Measurements from ENCODE around the gene CDAN1.

CDAN1 gene

DNA sequence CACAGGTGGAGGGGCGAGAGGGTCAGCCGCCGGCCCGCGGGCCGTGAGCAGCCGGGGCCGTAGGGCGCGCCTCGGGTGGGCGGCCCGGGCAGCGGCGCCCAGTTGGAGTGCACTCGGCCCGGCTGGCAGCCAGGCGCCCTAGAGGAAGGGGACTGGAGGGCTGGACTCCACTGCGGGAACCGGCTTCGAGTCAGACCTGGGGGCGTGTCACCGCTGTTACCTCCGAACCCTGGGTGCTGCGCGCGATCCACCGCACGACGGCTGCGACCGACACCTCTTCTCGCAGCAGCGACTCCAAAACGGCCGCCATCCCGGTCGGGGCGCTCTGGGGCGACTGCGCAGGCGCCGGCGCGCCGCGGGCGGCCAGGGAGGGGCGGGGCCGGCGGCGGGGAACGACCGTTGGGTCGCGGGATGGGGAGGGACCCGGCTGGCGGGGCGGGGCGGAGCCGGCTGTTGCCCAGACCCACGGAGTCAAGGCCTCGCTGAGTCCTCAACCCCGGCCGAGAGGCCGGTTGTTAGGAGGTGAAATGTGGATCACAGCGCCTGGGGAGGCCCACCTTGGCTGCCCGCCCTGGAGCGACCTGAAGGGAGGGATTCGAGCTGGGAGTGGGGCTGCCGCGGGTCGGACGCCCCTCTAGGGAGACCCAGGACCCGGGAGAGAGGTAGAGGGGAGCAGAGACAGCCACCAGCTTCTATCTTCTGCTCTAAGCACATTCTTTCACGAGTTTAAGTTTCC, at the start of gene CDAN1:
Gene CDAN1 (minus strand): TSS at position 336 of the 736 bp plus-strand sequence. CDS start 26 bp downstream, at position 310.
- Histone ChIP-seq H3K27ac (ENCODE audit: low read depth, low read length) (peak within 1 kb of the TSS; percentile 59), H3K4me2 (ENCODE audit: low read depth, low read length, poor library complexity, severe bottlenecking) (peak within 1 kb of the TSS; percentile 84), H3K79me2 (ENCODE audit: insufficient read depth, low read length) (no peaks in the 10 kb centered on the region; the same call in 1 of the 2 replicates), H4K20me1 (ENCODE audit: low read depth, low read length) (no peaks in the 10 kb centered on the region), H3K9ac (ENCODE audit: low read length) (peak within 1 kb of the TSS; percentile 85), H3K9me3 (ENCODE audit: insufficient read depth, low read length) (no peaks in the 10 kb centered on the region), H3K4me3 (ENCODE audit: insufficient read depth, low read length, poor library complexity, severe bottlenecking) (peak within 1 kb of the TSS; percentile 86), H3K36me3 (ENCODE audit: low read length) (no peaks in the 10 kb centered on the region), H2AFZ (ENCODE audit: low read depth, low read length, severe bottlenecking) (peak within 1 kb of the TSS; percentile 94), H3K9me2 (replicated peaks; ENCODE audit: insufficient read depth, low read length) (no peaks in the 10 kb centered on the region), H3K27me3 (ENCODE audit: low read length) (no peaks in the 10 kb centered on the region), H3F3A (ENCODE audit: insufficient read depth) (peaks cover 6% of the 10 kb centered on the region)
- TF ChIP-seq CTCF (IDR thresholded peaks at IDR 0.05; ENCODE audit: insufficient read depth, low read length, poor library complexity, severe bottlenecking) (no peak), EZH2phosphoT487 (conservative IDR thresholded peaks at IDR 0.05; ENCODE audit: low read length) (no peak)

- no peaks in the 10 kb centered on the region for H3K27me3 ChIP-seq (ENCODE audit: low read length)
- no peaks in the 10 kb centered on the region for H3K79me2 ChIP-seq (ENCODE audit: insufficient read depth, low read length)
- no peaks in the 10 kb centered on the region for H3K36me3 ChIP-seq (ENCODE audit: low read length)
- no peak overlapping the region for H3K4me3 ChIP-seq (ENCODE audit: insufficient read depth, low read length, poor library complexity, severe bottlenecking)
- no peak overlapping the region for H3K4me2 ChIP-seq (ENCODE audit: low read depth, low read length, poor library complexity, severe bottlenecking)
- no peak overlapping the region for H2AFZ ChIP-seq (ENCODE audit: low read depth, low read length, severe bottlenecking)
- no peaks in the 10 kb centered on the region for H3F3A ChIP-seq (ENCODE audit: insufficient read depth)
- H3K27ac ChIP-seq (ENCODE audit: low read depth, low read length): no peak overlapping the region
- H3K9ac ChIP-seq (ENCODE audit: low read length): no peak overlapping the region
- no peaks in the 10 kb centered on the region for H3K9me3 ChIP-seq (ENCODE audit: insufficient read depth, low read length)
- no peaks in the 10 kb centered on the region for H4K20me1 ChIP-seq (ENCODE audit: low read depth, low read length)
- TF ChIP-seq EZH2phosphoT487 (conservative IDR thresholded peaks at IDR 0.05; ENCODE audit: low read length) (no peak), CTCF (IDR thresholded peaks at IDR 0.05; ENCODE audit: insufficient read depth, low read length, poor library complexity, severe bottlenecking) (no peak)
- no peaks in the 10 kb centered on the region for H3K9me2 ChIP-seq (replicated peaks; ENCODE audit: insufficient read depth, low read length)
Observed at GRCh38 chr15:42785569-42785968, 48.6 kb upstream of the CDAN1 start.

DNA sequence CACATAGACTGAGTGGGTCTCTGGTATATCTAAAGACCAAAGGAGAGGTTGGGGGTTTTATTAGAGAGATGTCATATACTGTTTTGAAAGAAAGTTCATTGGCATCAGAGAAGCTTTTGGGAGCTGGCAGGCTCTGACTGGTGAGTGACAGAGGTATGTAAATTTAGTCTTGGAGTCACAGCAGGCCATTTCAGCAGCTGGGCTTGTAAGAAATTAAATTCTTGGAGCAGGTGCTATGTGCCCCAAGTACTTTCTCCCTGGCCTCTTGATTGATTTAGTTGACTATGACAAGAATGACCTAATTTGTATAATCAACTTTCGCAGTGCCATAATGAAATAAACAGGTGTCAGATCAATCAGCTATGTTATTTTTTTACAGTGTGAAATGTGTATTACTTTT, 47.8 kb upstream of the CDAN1 start:
- H3K36me3 ChIP-seq (ENCODE audit: low read length): no peaks in the 10 kb centered on the region
- no peak overlapping the region for H3K9ac ChIP-seq (ENCODE audit: low read length)
- H3K9me3 ChIP-seq (ENCODE audit: insufficient read depth, low read length): no peaks in the 10 kb centered on the region
- no peak overlapping the region for H3K4me2 ChIP-seq (ENCODE audit: low read depth, low read length, poor library complexity, severe bottlenecking)
- no peak overlapping the region for H2AFZ ChIP-seq (ENCODE audit: low read depth, low read length, severe bottlenecking)
- TF ChIP-seq CTCF (IDR thresholded peaks at IDR 0.05; ENCODE audit: insufficient read depth, low read length, poor library complexity, severe bottlenecking) (no peak), EZH2phosphoT487 (conservative IDR thresholded peaks at IDR 0.05; ENCODE audit: low read length) (no peak)
- H4K20me1 ChIP-seq (ENCODE audit: low read depth, low read length): no peaks in the 10 kb centered on the region
- H3F3A ChIP-seq (ENCODE audit: insufficient read depth): no peaks in the 10 kb centered on the region
- H3K27me3 ChIP-seq (ENCODE audit: low read length): no peaks in the 10 kb centered on the region
- H3K4me3 ChIP-seq (ENCODE audit: insufficient read depth, low read length, poor library complexity, severe bottlenecking): no peak overlapping the region
- H3K79me2 ChIP-seq (ENCODE audit: insufficient read depth, low read length): no peaks in the 10 kb centered on the region
- H3K27ac ChIP-seq (ENCODE audit: low read depth, low read length): no peak overlapping the region
- no peaks in the 10 kb centered on the region for H3K9me2 ChIP-seq (replicated peaks; ENCODE audit: insufficient read depth, low read length)
